NCI-H2227 (cell line): ENCODE measurements around the gene PLP2.

Source experiments
- DNase-seq: peaks from one replicate; lab custom pipeline; 2025; ENCODE audit not compliant: unreplicated experiment; lab: John Stamatoyannopoulos, UW

The PLP2 gene

DNA sequence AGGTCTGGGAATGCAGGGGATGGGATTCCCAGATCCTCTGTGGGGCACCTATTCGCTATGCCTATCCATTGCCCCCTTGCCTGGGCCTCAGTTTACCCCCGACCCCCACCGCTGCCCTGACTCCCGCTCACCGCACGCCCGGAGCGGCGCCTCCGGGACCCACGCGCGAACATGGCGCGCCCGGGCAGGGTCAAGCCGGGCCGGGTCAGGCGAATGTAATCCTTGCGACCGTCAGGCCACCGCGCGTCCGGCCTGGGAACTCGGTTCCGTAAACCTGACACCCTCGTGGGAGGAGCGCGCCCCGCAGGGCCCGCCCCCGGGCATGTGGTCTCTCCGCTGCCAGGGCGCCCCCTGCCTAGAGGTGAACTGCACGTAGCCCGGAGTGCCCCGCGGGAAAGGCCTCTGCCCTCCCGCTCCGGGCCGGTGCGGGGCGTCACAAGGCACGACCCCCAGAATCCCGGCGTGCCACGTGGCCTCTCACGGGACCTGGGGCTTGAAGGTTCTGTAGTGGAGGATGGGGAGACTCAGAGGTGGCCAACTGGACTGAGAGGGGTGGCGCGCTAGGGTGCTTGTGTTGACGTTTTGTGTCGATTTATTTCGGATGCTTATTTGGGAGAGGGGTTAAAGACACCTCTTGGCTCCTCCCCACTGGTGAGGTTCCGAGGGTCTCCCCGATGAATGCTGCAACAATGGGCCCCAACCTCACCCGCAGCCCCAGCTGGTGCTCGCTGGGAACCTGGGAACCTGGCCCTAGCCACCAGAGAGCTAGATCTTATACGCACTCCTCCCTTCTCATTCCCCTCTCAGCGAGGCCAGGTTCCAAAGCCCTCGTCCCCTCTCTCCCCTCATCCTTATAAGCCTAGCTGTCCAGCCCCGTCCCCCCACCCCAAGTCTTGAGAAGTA lies 14.7 kb downstream of the PLP2 start, which contains the start of gene PRICKLE3:
PRICKLE3 (minus strand) TSS at position 249 of the 903 bp plus-strand sequence; CDS start at position 173, 76 bp downstream.
- no peak for DNase-seq

- no peak for DNase-seq
Observed at GRCh38 chrX:49187028-49187394, 15.3 kb downstream of the PLP2 start.

GRCh38 chrX:49187526-49187925 lies 15.8 kb downstream of the PLP2 start:
- DNase-seq, result no peak

DNA sequence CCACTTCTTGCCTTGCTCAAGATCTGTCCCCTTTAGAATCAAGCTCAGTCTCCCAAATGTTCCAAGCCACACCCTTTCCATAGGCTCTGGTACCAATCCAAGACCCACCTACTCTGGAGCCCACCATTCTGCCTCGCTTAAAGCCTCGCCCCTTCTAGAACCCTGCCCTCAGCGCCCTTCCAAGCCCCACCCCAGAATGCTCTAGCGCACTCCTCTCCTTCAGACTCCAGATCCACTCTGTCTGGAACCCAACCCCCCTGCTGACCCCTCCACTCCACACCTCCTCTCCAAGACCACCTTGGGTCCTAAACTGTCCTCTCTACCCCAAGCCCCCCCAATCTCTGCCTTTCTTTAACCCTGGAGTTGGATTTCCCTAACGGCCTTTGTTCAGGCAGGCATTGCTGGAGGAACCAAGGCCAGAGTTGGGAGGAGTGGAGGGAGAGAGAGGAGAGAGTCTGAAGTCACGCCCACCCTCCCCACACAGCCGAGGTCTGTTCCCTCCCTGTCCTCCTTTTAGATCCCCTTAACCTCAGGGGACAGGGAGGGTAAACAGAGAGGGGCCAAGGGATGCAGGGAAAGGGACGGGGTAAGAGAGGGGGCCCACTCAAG lies 16.9 kb downstream of the PLP2 start:
- DNase-seq, result no peak

- no peak for DNase-seq
Observed at GRCh38 chrX:49189606-49190005, 17.9 kb downstream of the PLP2 start.

GRCh38 chrX:49190821-49191573 lies 19.3 kb downstream of the PLP2 start:
- DNase-seq, result peak; percentile 99

DNA sequence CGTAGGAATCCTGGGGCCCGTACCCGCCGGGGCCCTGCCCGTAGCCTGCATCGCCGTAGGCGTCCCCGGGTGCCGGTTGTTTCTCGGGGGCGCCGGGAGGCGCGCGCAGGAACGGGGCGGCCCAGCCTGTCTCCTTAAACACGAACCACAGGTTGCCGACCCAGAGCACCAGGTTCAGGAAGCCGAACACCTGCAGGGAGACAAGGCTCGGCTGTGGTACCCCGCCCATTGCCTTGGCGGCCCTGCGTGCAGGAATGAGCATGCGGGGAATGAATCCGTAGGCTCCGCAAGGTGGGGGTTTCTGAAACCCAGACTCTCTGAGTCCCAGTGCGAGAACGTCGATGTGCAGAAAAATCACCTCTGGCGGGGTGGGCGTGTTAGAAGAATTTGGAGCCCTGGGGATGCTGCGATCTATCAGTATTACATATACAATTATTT lies 19.9 kb downstream of the PLP2 start:
- DNase-seq, result peak; percentile 72

- peak; percentile 58 for DNase-seq
Observed at GRCh38 chrX:49192722-49193328, 21.1 kb downstream of the PLP2 start.

GRCh38 chrX:49193542-49193964 lies 21.9 kb downstream of the PLP2 start:
- DNase-seq, result no peak

DNA sequence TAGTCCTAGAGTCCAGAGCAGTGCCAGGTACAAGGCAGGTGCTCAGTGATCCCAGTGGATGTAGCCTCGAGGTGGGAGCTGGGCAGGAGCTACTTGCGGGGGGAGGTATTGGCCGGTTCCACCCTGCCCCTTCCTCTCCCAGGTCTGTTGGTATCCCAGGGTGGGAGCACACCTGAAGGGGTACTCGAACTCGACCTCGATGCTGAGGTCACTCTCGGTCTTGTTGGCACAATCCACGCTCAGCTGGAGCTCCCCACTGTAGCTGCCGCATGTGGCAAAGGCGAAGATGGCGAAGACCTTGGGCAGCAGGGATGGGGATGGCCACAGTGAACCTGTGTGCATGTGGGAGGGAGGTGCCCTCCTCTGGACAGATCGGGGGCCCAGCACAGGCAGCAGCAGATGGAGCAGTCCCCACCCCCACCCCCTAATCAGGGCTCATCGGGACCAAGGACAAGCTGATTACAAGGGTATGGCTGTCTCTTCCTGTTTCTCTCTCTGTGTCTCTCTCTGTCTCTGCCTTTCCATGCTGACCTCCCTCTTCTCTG lies 25.9 kb downstream of the PLP2 start:
- DNase-seq, result no peak

DNA sequence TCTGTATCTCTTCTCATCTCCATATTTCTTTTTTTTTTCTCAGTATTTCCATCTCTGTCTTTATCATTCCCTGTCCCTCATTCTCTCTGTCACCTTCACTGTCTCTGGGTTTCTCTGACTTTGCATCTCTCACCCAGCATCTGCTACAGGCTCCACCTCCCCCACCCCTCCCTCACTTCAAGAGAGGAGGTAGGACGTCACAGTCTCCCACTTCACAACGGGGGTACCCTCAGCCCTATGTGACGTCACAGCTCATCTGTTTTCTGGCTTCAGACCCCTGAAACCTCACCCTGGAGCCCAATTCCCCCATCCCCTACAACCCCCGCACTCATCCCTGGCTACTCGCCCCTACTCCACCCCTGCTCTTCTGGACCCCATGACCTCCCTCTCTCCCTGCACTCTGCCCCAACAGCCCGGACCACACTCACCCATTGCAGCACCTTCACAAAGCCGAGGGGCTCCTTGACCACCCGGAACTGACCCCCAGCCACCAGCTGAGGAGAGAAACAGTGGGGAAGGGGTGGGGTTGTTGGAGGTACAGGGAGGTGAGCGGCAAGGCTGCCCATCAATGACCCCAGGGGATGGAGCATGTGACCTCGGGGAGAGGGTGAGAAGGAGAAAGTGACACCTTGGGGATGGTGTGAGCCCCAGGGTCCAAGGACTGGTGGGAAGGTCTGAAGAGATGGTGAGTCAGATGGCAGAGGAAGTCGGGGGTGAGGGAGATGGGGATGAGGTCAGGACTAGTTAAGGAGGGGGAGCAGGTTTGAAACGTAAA lies 27.0 kb downstream of the PLP2 start:
- DNase-seq, result peak; percentile 24

- no peak for DNase-seq
Observed at GRCh38 chrX:49199315-49199595, 27.6 kb downstream of the PLP2 start.

- DNase-seq, result peak; percentile 96
Observed at GRCh38 chrX:49199906-49200771, 28.4 kb downstream of the PLP2 start, which contains the start of gene SYP. Gene SYP, minus strand, starts transcription at chrX:49200193. Its CDS starts 7 bp downstream, at chrX:49200186.

DNA sequence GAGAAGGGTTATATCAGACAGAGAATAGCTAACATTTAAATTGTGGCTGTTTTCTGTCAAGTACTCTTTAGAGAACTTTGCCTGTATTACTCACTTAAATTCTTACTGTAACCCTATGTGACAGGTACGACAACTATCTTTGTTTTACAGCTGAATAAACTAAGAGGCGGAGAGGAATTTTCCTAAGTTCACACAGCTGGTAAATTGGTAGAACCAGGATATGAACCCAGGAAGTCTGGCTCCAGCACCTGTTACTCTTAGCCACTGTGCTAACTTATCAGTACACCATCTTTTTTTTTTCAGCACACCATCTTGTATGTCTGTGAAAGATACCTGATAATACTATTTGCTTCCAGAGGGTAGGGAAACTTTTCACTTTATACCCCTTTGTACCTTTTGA lies 30.3 kb downstream of the PLP2 start:
- DNase-seq, result no peak

GRCh38 chrX:49203536-49203935 lies 31.8 kb downstream of the PLP2 start:
- no peak for DNase-seq

GRCh38 chrX:49204017-49204416 lies 32.3 kb downstream of the PLP2 start:
- DNase-seq, result no peak

DNA sequence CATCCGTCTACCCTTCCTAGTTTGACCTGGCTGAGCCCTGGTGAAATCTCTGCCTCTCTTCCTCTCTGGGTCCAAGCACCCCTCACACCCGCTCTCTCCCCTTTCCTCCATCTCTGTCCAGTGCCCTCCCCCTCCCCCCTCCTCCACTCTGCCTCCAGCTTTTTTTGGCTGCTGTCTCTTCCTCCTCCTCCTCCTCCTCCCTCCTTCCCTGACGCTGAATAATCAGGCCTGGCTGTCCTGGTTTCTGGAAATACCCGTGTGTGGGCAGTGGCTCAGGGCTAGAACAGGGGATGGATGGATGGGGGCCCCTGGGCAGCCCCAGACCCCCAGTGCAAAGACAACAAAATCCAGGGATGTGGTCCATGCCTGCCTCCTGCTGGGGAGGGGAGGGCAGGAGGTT lies 33.0 kb downstream of the PLP2 start:
- DNase-seq, result no peak

- DNase-seq, result no peak
Observed at GRCh38 chrX:49205443-49205842, 33.7 kb downstream of the PLP2 start.

- DNase-seq, result no peak
Observed at GRCh38 chrX:49206543-49206942, 34.8 kb downstream of the PLP2 start.
